ENCODE data around the gene YWHAG. TPM values are rescaled to one million over a fixed set of nuclear protein-coding genes. Genes with fewer than 3 reads are reported as not detected.

YWHAG gene
- total and polyA plus RNA-seq, 9 of the 15 experiments (the other 6 are each of a cell fraction or from before 2014, with no cell fraction given), result 30.4 to 246 (median 94.5) TPM

DNA sequence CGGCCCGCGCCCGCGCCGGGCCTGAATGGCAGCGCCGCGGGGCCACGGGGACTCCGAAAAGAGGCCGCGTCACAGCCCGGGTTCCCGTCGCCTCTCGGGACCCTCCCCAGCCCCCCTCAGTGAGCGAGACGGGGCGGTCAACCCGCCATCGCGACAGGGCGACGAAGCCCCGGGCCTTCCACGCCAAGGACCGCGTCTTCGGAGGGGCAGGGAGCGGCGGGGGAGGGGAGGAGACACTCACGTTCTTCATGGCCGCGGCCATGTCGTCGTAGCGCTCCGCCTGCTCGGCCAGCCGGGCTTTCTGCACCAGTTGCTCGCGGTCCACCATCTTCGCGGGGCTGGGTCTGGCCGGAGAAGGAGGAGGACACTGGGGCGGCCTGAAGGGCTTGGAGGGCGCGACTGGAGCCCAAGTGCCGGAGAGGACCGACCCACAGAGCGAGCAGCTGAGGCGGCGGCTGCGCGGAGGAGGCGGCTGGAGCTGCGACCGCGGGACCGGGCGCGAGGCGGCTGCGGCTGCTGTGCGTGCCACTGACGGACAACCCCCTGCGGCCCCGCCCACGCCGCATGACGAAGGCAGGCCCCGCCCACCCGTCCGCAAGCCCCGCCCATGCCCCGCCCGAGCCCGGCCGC lies at the start of gene YWHAG (continued):
- TF ChIP-seq, protein P1, sequence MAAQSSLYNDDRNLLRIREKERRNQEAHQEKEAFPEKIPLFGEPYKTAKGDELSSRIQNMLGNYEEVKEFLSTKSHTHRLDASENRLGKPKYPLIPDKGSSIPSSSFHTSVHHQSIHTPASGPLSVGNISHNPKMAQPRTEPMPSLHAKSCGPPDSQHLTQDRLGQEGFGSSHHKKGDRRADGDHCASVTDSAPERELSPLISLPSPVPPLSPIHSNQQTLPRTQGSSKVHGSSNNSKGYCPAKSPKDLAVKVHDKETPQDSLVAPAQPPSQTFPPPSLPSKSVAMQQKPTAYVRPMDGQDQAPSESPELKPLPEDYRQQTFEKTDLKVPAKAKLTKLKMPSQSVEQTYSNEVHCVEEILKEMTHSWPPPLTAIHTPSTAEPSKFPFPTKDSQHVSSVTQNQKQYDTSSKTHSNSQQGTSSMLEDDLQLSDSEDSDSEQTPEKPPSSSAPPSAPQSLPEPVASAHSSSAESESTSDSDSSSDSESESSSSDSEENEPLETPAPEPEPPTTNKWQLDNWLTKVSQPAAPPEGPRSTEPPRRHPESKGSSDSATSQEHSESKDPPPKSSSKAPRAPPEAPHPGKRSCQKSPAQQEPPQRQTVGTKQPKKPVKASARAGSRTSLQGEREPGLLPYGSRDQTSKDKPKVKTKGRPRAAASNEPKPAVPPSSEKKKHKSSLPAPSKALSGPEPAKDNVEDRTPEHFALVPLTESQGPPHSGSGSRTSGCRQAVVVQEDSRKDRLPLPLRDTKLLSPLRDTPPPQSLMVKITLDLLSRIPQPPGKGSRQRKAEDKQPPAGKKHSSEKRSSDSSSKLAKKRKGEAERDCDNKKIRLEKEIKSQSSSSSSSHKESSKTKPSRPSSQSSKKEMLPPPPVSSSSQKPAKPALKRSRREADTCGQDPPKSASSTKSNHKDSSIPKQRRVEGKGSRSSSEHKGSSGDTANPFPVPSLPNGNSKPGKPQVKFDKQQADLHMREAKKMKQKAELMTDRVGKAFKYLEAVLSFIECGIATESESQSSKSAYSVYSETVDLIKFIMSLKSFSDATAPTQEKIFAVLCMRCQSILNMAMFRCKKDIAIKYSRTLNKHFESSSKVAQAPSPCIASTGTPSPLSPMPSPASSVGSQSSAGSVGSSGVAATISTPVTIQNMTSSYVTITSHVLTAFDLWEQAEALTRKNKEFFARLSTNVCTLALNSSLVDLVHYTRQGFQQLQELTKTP (IDR thresholded peaks at IDR 0.05; ENCODE audit: low read depth in 1 of 2, partially characterized antibody in 2 of 2), result no peak
- TF ChIP-seq, protein P2, sequence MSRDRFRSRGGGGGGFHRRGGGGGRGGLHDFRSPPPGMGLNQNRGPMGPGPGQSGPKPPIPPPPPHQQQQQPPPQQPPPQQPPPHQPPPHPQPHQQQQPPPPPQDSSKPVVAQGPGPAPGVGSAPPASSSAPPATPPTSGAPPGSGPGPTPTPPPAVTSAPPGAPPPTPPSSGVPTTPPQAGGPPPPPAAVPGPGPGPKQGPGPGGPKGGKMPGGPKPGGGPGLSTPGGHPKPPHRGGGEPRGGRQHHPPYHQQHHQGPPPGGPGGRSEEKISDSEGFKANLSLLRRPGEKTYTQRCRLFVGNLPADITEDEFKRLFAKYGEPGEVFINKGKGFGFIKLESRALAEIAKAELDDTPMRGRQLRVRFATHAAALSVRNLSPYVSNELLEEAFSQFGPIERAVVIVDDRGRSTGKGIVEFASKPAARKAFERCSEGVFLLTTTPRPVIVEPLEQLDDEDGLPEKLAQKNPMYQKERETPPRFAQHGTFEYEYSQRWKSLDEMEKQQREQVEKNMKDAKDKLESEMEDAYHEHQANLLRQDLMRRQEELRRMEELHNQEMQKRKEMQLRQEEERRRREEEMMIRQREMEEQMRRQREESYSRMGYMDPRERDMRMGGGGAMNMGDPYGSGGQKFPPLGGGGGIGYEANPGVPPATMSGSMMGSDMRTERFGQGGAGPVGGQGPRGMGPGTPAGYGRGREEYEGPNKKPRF (IDR thresholded peaks at IDR 0.05; ENCODE audit: low read depth, low read length), result no peak
- TF ChIP-seq POLR2A (conservative IDR thresholded peaks at IDR 0.05), result peak; percentile 99
- TF ChIP-seq SNIP1 (IDR thresholded peaks at IDR 0.05; ENCODE audit: low read depth), result no peak
- TF ChIP-seq NR3C1 (CRISPR knock-in tag; IDR thresholded peaks at IDR 0.05), result peak; percentile 80
- no peak for TF ChIP-seq ZNF436 (CRISPR knock-in tag; IDR thresholded peaks at IDR 0.05)
- TF ChIP-seq, protein P3, sequence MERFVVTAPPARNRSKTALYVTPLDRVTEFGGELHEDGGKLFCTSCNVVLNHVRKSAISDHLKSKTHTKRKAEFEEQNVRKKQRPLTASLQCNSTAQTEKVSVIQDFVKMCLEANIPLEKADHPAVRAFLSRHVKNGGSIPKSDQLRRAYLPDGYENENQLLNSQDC (CRISPR knock-in tag; IDR thresholded peaks at IDR 0.05), result no peak
- TF ChIP-seq BRCA1 (IDR thresholded peaks at IDR 0.05), result no peak
- TF ChIP-seq BRCA1 (CRISPR knock-in tag; IDR thresholded peaks at IDR 0.05), result no peak
- 0 out of 2 replicates have a peak, but pooled peaks have one; percentile 37 for TF ChIP-seq RBM34 (IDR thresholded peaks at IDR 0.05; ENCODE audit: borderline replicate concordance, insufficient read depth, low read length)
- TF ChIP-seq STAT5B (CRISPR knock-in tag; IDR thresholded peaks at IDR 0.05), result no peak
- peak; percentile 72 for TF ChIP-seq CREM (IDR thresholded peaks at IDR 0.05; ENCODE audit: low read depth)
- TF ChIP-seq, protein P4, sequence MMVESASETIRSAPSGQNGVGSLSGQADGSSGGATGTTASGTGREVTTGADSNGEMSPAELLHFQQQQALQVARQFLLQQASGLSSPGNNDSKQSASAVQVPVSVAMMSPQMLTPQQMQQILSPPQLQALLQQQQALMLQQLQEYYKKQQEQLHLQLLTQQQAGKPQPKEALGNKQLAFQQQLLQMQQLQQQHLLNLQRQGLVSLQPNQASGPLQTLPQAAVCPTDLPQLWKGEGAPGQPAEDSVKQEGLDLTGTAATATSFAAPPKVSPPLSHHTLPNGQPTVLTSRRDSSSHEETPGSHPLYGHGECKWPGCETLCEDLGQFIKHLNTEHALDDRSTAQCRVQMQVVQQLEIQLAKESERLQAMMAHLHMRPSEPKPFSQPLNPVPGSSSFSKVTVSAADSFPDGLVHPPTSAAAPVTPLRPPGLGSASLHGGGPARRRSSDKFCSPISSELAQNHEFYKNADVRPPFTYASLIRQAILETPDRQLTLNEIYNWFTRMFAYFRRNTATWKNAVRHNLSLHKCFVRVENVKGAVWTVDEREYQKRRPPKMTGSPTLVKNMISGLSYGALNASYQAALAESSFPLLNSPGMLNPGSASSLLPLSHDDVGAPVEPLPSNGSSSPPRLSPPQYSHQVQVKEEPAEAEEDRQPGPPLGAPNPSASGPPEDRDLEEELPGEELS (CRISPR knock-in tag; IDR thresholded peaks at IDR 0.05; ENCODE audit: borderline replicate concordance), result peak; percentile 93; the same call in 1 of the 2 replicates
- TF ChIP-seq MTA2 (IDR thresholded peaks at IDR 0.05; ENCODE audit: low read depth), result no peak
- TF ChIP-seq ZFP1 (CRISPR knock-in tag; IDR thresholded peaks at IDR 0.05), result no peak
- no peak for TF ChIP-seq SREBF2 (CRISPR knock-in tag; IDR thresholded peaks at IDR 0.05)
- TF ChIP-seq ZNF263 (CRISPR knock-in tag; IDR thresholded peaks at IDR 0.05; ENCODE audit: borderline replicate concordance), result peak; percentile 52; the same call in 1 of the 2 replicates
- TF ChIP-seq ZNF431 (CRISPR knock-in tag; IDR thresholded peaks at IDR 0.05), result peak; percentile 65; the same call in 1 of the 2 replicates
